IMR-90 (cell line): ENCODE results near the gene KCNK5. TPM values are rescaled to one million over a fixed set of nuclear protein-coding genes. Genes with fewer than 3 reads are reported as not detected.

Experiments
- ATAC-seq: fragments of 200-7000 bp; cut with Tn5 transposase; 2 replicates; pipeline ENCODE4 v1.9.1; 2020; ENCODE audit warnings: low read depth, mild to moderate bottlenecking, moderate library complexity
- BruUV-seq: library from RNA; stranded (reverse); fragments of 400-500 nt; replicated peaks from 2 replicates; lab custom pipeline; 2021; lab: Mats Ljungman, UMichigan
- CTCF ChIA-PET: fragments of 300-600 bp; formaldehyde crosslinking; extraction: SDS; loops from one replicate; lab custom pipeline; 2021; ENCODE audit warnings: antibody characterized with exemption; lab: Yijun Ruan, JAX
- POLR2A ChIA-PET: fragments of 300-600 bp; sonication (Branson Sonifier 250); formaldehyde crosslinking; loops from one replicate; lab custom pipeline; 2022; ENCODE audit warnings: antibody characterized with exemption; ENCODE audit not compliant: unreplicated experiment; lab: Charles Lee
- DNase-seq: peaks from one replicate; pipeline ENCODE4 v3.0.0; 2013
- H2AFZ ChIP-seq: replicated peaks from 2 replicates; pipeline ENCODE3; 2013; ENCODE audit warnings: low read length, mild to moderate bottlenecking; ENCODE audit not compliant: poor library complexity
- H2AK5ac ChIP-seq: 2 replicates; pipeline ENCODE4 v1.6.1; 2013; ENCODE audit warnings: low read depth, low read length, inconsistent platforms
- H2AK9ac ChIP-seq: replicated peaks from 2 replicates; pipeline ENCODE3; 2013; ENCODE audit warnings: mild to moderate bottlenecking, low read depth, low read length, moderate library complexity; ENCODE audit not compliant: poor library complexity
- H2BK120ac ChIP-seq: 2 replicates; pipeline ENCODE4 v1.6.1; 2013; ENCODE audit warnings: low read depth, low read length, inconsistent platforms
- H2BK15ac ChIP-seq: 3 replicates; pipeline ENCODE4 v1.6.1; 2013; ENCODE audit warnings: low read depth, low read length, inconsistent platforms
- H2BK20ac ChIP-seq: 2 replicates; pipeline ENCODE4 v1.6.1; 2013; ENCODE audit warnings: low read depth, mild to moderate bottlenecking, inconsistent platforms, low read length, moderate library complexity
- H2BK5ac ChIP-seq: 2 replicates; pipeline ENCODE4 v1.6.1; 2013; ENCODE audit warnings: mild to moderate bottlenecking, low read depth, low read length, inconsistent platforms; ENCODE audit not compliant: poor library complexity, severe bottlenecking
- H3K14ac ChIP-seq: replicated peaks from 2 replicates; pipeline ENCODE4 v1.6.1; 2013; ENCODE audit warnings: low read depth, low read length, inconsistent platforms
- H3K18ac ChIP-seq: 2 replicates; pipeline ENCODE4 v1.6.1; 2013; ENCODE audit warnings: low read depth, low read length, control low read depth
- H3K23ac ChIP-seq: 2 replicates; pipeline ENCODE4 v1.6.1; 2013; ENCODE audit warnings: low read depth, low read length, inconsistent platforms
- H3K27ac ChIP-seq: 2 replicates; pipeline ENCODE4 v1.5.1; 2013; ENCODE audit warnings: mild to moderate bottlenecking, control low read depth, low read length; ENCODE audit not compliant: insufficient read depth
- H3K27me3 ChIP-seq: 2 replicates; pipeline ENCODE4 v1.6.1; 2013; ENCODE audit warnings: low read length; ENCODE audit not compliant: control insufficient read depth, insufficient read depth
- H3K36me3 ChIP-seq: 2 replicates; pipeline ENCODE4 v1.6.1; 2013; ENCODE audit warnings: low read length, mixed read lengths; ENCODE audit not compliant: control insufficient read depth, insufficient read depth
- H3K4ac ChIP-seq: 2 replicates; pipeline ENCODE4 v1.6.1; 2013; ENCODE audit warnings: low read depth, low read length, inconsistent platforms
- H3K4me1 ChIP-seq: 2 replicates; pipeline ENCODE4 v1.6.1; 2013; ENCODE audit warnings: low read length, mixed read lengths; ENCODE audit not compliant: control insufficient read depth, insufficient read depth
- H3K4me2 ChIP-seq: 2 replicates; pipeline ENCODE4 v1.6.1; 2013; ENCODE audit warnings: low read depth, mild to moderate bottlenecking, control low read depth, low read length, moderate library complexity
- H3K4me3 ChIP-seq: 2 replicates; pipeline ENCODE4 v1.5.1; 2013; ENCODE audit warnings: low read depth, mild to moderate bottlenecking, control low read depth, low read length, moderate library complexity; ENCODE audit not compliant: insufficient read depth
- H3K56ac ChIP-seq: 2 replicates; pipeline ENCODE4 v1.6.1; 2013; ENCODE audit warnings: low read length, inconsistent platforms; ENCODE audit not compliant: insufficient read depth; ENCODE audit errors: extremely low read depth
- H3K79me1 ChIP-seq, 2 experiments: 2 replicates each; pipeline ENCODE4 v1.6.1; 2013; ENCODE audit warnings: low read length in 2 of 2, inconsistent platforms in 1 of 2, low read depth in 1 of 2
- H3K9ac ChIP-seq: 2 replicates; pipeline ENCODE4 v1.6.1; 2013; ENCODE audit warnings: low read depth, low read length, control low read depth
- H3K9me1 ChIP-seq: 2 replicates; pipeline ENCODE4 v1.6.1; 2013; ENCODE audit warnings: low read length, inconsistent platforms; ENCODE audit not compliant: insufficient read depth
- H3K9me3 ChIP-seq: 2 replicates; pipeline ENCODE4 v1.6.1; 2013; ENCODE audit warnings: low read length; ENCODE audit not compliant: control insufficient read depth, insufficient read depth
- H4K20me1 ChIP-seq: 2 replicates; pipeline ENCODE4 v1.6.1; 2013; ENCODE audit warnings: low read length, inconsistent platforms; ENCODE audit not compliant: insufficient read depth
- H4K5ac ChIP-seq: 2 replicates; pipeline ENCODE4 v1.6.1; 2013; ENCODE audit warnings: mild to moderate bottlenecking, low read depth, low read length, control low read depth
- H4K8ac ChIP-seq, 2 experiments: 2 replicates each; pipeline ENCODE4 v1.6.1; 2013; ENCODE audit warnings: low read depth in 2 of 2, low read length in 2 of 2, control low read depth in 1 of 2, inconsistent platforms in 1 of 2
- H4K91ac ChIP-seq: 2 replicates; pipeline ENCODE4 v1.6.1; 2013; ENCODE audit warnings: low read depth, low read length, inconsistent platforms; ENCODE audit not compliant: insufficient read depth
- CEBPB ChIP-seq: IDR thresholded peaks from 2 replicates; pipeline ENCODE4 v1.6.1; 2012; ENCODE audit warnings: low read depth, low read length, improper control_type of control experiment
- CHD1 ChIP-seq: IDR thresholded peaks from 2 replicates; pipeline ENCODE4 v1.6.1; 2012; ENCODE audit warnings: low read depth, low read length, improper control_type of control experiment
- FOS ChIP-seq: fragments of 150-350 bp; IDR thresholded peaks from 2 replicates; pipeline ENCODE4 v1.6.1; 2016; ENCODE audit warnings: low read depth, low read length
- MAFK ChIP-seq: IDR thresholded peaks from 2 replicates; pipeline ENCODE4 v1.6.1; 2012; ENCODE audit warnings: low read depth, low read length, improper control_type of control experiment
- MAZ ChIP-seq: IDR thresholded peaks from 2 replicates; pipeline ENCODE4 v1.6.1; 2012; ENCODE audit warnings: low read depth, mild to moderate bottlenecking, low read length, improper control_type of control experiment, moderate library complexity, borderline replicate concordance
- MXI1 ChIP-seq: IDR thresholded peaks from 2 replicates; pipeline ENCODE4 v1.6.1; 2012; ENCODE audit warnings: low read depth, mild to moderate bottlenecking, low read length, moderate library complexity, borderline replicate concordance
- NFE2L2 ChIP-seq: fragments of 150-350 bp; IDR thresholded peaks from 2 replicates; pipeline ENCODE4 v1.6.1; 2016; ENCODE audit warnings: low read depth, mild to moderate bottlenecking, low read length
- POLR2A ChIP-seq: IDR thresholded peaks from 2 replicates; pipeline ENCODE4 v1.6.1; 2012; ENCODE audit warnings: mild to moderate bottlenecking, low read depth, low read length
- RAD21 ChIP-seq: IDR thresholded peaks from 2 replicates; pipeline ENCODE4 v1.6.1; 2012; ENCODE audit warnings: low read length, improper control_type of control experiment
- RCOR1 ChIP-seq: IDR thresholded peaks from 2 replicates; pipeline ENCODE4 v1.6.1; 2012; ENCODE audit warnings: mild to moderate bottlenecking, low read length, improper control_type of control experiment; ENCODE audit not compliant: insufficient replicate concordance
- RFX5 ChIP-seq: IDR thresholded peaks from 2 replicates; pipeline ENCODE4 v1.8.0; 2012; ENCODE audit warnings: low read depth, mild to moderate bottlenecking, low read length, moderate library complexity
- SMC3 ChIP-seq: fragments of 150-350 bp; IDR thresholded peaks from 2 replicates; pipeline ENCODE4 v1.6.1; 2016; ENCODE audit warnings: low read depth, mild to moderate bottlenecking, antibody characterized with exemption, low read length, moderate library complexity
- WGBS, 2 experiments: methylation state at CpG; one replicate each; pipeline versions ENCODE4 v1.1.5 to v1.1.7; 2013; ENCODE audit warnings: missing lambda C conversion rate in 2 of 2; ENCODE audit not compliant: insufficient read length in 1 of 2; ENCODE audit errors: extremely low coverage in 2 of 2; 5-methylcytosine and 5-hydroxymethylcytosine counted together
- dilution Hi-C: fragments of 300-500 bp; cut with HindIII; formaldehyde crosslinking; loops from one replicate; pipeline ENCODE4 v1.14.3; 2018; ENCODE audit warnings: low sequenced_read_pairs; ENCODE audit not compliant: unreplicated experiment
- in situ Hi-C: fragments of 300-500 bp; cut with MboI; formaldehyde crosslinking; loops from 3 replicates; pipeline ENCODE4 v1.14.3; 2019; ENCODE audit warnings: low sequenced_read_pairs, inconsistent platforms, mixed read lengths
- intact Hi-C: fragments of 100-400 bp; cut with micrococcal nuclease; formaldehyde crosslinking; loops from 2 replicates; pipeline ENCODE4 v1.10.0; 2022
- polyA plus RNA-seq, 3 experiments: library from polyadenylated mRNA; depleted of rRNA; stranded (reverse); fragments of >200 nt; gene quantifications; 2 replicates each; pipeline ENCODE4 v1.2.3, GENCODE V29; 2012; ENCODE audit warnings: low replicate concordance in 1 of 3
- total RNA-seq: library from RNA; depleted of rRNA; stranded (reverse); fragments of >200 nt; gene quantifications from 2 replicates; pipeline ENCODE4 v1.2.3, GENCODE V29; 2012
- TF ChIP-seq, protein P1 (sequence below): conservative IDR thresholded peaks from 2 replicates; pipeline ENCODE4 v1.5.1; 2012; ENCODE audit warnings: mild to moderate bottlenecking, low read depth, low read length, improper control_type of control experiment

KCNK5 gene
- total and polyA plus RNA-seq, 2 of the 4 experiments (the other 2 are of a cell fraction), result not detected

GRCh38 chr6:39169448-39170344, 59.6 kb downstream of the KCNK5 start:
- DNase-seq (no peak), ATAC-seq (no peak)
- Histone ChIP-seq H4K91ac (no peak overlapping the region), H3K56ac (no peak overlapping the region), H3K9ac (no peak overlapping the region), H3K18ac (no peak overlapping the region), H3K4me2 (no peak overlapping the region), H3K4ac (no peak overlapping the region), H2BK20ac (no peak overlapping the region), H3K9me3 (no peaks in the 10 kb centered on the region), H3K4me1 (no peaks in the 10 kb centered on the region), H3K4me3 (no peak overlapping the region), H2BK120ac (no peak overlapping the region), H3K79me1 (no peaks in the 10 kb centered on the region), H3K23ac (no peak overlapping the region), H3K27ac (no peak overlapping the region), H4K8ac (no peak overlapping the region), H2AFZ (no peak overlapping the region), H2BK15ac (no peak overlapping the region), H3K9me1 (no peaks in the 10 kb centered on the region), H4K20me1 (no peaks in the 10 kb centered on the region), H2AK9ac (no peak overlapping the region), H2BK5ac (no peak overlapping the region), H3K27me3 (no peaks in the 10 kb centered on the region; the same call in 1 of the 2 replicates), H4K5ac (no peak overlapping the region), H3K36me3 (no peaks in the 10 kb centered on the region), H2AK5ac (no peak overlapping the region), H3K14ac (no peak overlapping the region)
- TF ChIP-seq CHD1 (no peak), MXI1 (no peak), MAFK (no peak), CEBPB (no peak), RCOR1 (no peak), FOS (no peak), POLR2A (no peak), MAZ (no peak), SMC3 (no peak), RFX5 (no peak), NFE2L2 (no peak), RAD21 (no peak)
- TF ChIP-seq, protein P1, sequence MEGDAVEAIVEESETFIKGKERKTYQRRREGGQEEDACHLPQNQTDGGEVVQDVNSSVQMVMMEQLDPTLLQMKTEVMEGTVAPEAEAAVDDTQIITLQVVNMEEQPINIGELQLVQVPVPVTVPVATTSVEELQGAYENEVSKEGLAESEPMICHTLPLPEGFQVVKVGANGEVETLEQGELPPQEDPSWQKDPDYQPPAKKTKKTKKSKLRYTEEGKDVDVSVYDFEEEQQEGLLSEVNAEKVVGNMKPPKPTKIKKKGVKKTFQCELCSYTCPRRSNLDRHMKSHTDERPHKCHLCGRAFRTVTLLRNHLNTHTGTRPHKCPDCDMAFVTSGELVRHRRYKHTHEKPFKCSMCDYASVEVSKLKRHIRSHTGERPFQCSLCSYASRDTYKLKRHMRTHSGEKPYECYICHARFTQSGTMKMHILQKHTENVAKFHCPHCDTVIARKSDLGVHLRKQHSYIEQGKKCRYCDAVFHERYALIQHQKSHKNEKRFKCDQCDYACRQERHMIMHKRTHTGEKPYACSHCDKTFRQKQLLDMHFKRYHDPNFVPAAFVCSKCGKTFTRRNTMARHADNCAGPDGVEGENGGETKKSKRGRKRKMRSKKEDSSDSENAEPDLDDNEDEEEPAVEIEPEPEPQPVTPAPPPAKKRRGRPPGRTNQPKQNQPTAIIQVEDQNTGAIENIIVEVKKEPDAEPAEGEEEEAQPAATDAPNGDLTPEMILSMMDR, result no peak
- dilution Hi-C loops, result no loop called here
- CTCF ChIA-PET, result no interaction called here
- in situ Hi-C loops, result loop anchor here (5.0 kb wide), 1 partner anchor 138 kb away; no protein-coding TSS in a partner anchor
- no TSS peak for BruUV-seq
- WGBS, 2 experiments, result 49% methylated on average over 4 of the region's 14 CpGs; no CpG with 5 or more reads in 1 of the 2 experiments
- POLR2A ChIA-PET, result no interaction called here
- intact Hi-C loops, result no loop called here
